NCI-H146 treated with DMSO at 0.1 percent for 48 hours (cell line): ENCODE data around the gene BSPRY.

ENCODE experiments used
- DNase-seq: peaks from one replicate; lab custom pipeline; 2025; ENCODE audit not compliant: unreplicated experiment; lab: John Stamatoyannopoulos, UW

Gene BSPRY

GRCh38 chr9:113349445-113350094 is at the start of gene BSPRY:
Gene BSPRY (plus strand): TSS chr9:113349541. CDS start chr9:113349580, 39 bp downstream.
- DNase-seq = no peak

DNA sequence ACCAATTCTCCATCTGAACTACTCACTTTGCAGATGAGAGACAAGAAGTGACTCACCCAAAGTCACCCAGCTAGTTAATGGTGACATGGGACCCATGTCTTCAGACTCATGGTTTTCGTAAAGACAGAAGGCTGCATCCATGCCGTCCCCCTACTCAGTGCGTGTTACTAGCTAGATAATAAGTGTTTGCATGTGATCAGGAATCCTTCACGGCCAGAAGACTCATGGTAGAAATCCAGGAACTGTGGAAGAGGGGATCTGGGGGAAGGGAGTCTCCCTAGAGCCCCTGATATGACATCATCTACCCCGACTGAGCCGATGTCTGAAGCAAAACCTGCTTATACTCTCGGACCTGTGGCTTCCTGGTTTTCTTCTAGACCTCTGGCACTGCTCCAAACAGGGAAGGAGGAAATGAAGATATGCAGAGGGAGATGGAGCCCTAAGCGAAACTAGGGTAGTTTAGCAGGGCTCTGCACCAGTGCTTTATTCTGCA is 49.5 kb upstream of the BSPRY start:
- peak; percentile 24 for DNase-seq

DNA sequence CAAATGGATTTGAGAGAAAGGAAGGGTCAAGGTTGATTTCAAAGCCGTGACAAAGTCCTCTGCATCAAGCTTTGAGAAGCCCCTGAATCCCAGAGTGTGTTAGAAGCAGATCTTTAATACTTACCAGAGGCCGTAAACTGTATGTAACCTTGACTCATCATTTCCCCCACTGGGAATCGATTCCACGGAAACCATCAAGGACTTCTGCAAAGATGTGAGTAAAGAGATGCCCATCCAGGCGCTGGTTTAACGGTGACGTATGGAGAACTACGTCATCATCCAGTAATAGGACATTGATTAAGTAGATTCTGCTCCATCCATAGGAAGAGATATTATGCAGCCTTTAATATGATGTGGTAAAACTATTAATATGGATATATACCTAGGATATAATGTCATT is 47.8 kb upstream of the BSPRY start:
- no peak for DNase-seq

DNA sequence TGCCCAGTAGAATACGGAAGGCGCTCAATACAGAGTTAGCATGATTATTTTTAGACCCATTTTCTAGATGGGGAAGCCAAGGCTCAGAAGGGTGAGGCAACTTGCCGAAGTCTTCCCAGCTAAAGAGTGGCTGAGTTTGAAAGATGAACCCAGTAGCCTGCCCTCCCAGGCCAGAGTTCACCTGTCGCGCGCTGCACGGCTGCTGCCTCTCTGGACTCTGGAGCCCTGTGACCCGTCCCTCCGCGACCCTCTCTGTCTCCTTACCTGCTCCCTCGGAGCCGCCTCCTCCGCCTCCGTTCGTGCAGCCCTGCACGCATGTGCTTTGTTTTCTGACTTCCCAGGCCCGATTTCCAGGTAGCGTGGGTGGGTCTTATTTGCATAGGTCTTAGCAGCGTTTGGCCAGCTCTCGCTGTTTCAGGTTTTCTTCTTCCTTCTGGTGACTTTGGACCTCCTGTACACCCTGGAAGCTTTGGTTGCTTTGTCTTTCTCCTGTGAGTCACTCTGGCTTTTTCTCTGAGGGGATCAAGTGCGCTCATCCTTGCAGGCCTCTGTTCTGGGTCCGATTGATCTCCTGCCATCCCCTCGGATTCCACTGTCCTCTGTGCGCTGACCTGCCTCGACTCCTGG is 46.4 kb upstream of the BSPRY start, which contains the start of gene RNF183:
RNF183 (minus strand) TSS at position 585 of the 627 bp plus-strand sequence. CDS start 5,192 bp downstream, outside the sequence.
- no peak for DNase-seq

GRCh38 chr9:113306566-113306965 is 42.8 kb upstream of the BSPRY start:
- DNase-seq = no peak

- no peak for DNase-seq
Measured at GRCh38 chr9:113307396-113307975, 41.9 kb upstream of the BSPRY start.

- DNase-seq = no peak
Measured at GRCh38 chr9:113309204-113309813, 40.0 kb upstream of the BSPRY start.

GRCh38 chr9:113310538-113310937 is 38.8 kb upstream of the BSPRY start:
- no peak for DNase-seq

DNA sequence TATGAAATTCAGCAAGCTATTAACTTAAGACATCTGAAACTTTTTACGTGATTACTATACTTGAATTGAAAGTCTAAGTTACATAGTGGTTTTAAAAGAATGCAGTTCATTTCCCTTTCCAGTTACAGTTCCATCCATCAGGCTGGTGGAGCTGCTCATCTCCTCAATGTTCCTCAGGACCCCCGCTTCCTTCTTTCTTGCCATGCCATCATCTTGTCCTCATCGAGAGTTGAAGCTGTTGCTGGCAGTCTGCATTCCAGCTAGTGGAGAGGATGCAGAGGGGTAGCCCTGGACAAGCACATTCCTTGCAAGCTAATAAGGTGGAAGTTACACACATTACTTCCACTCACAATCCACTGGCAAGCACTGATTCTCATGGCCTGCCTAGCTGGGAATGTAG is 37.4 kb upstream of the BSPRY start:
- DNase-seq = no peak

DNA sequence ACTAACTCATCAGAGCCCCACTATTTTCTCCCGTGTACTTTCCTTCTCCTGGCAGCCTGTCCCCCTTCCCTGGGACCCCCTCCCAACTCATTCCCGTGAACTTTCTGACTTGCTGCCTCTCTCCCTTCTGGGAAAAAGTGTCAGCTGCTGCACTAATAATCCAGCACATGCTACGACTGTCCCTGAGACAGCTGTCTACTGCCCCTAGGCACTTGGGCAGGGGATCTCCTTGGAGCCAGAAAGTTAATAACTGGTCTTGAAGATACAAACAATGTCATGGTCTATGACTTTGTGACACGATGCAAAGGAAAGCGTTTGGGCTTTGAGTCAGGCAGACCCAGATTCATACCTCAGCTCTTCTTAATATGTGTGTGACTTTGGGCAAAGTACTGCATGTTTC is 36.1 kb upstream of the BSPRY start:
- DNase-seq = no peak

DNA sequence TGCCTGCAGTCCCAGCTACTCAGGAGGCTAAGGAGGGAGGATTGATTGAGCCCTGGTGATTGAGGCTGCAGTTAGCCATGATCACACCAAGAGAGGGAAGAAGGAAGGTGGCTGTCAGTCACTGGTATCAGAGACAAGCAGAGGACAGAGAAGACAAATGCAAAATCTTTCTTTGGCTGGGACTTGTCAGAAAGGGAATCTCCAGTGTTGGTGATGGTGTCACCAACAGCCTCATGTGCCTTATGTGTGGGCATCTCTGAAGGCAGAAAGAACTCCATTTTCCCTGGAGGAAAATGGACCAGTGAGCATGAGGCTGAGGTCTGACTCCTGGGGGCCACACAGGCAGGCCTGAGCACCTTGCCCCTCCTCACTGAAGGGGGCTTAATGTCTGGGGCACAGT is 34.1 kb upstream of the BSPRY start:
- no peak for DNase-seq

- no peak for DNase-seq
Measured at GRCh38 chr9:113316030-113316429, 33.3 kb upstream of the BSPRY start.

GRCh38 chr9:113317777-113318176 is 31.6 kb upstream of the BSPRY start:
- no peak for DNase-seq

- no peak for DNase-seq
Measured at GRCh38 chr9:113319054-113319453, 30.3 kb upstream of the BSPRY start.

GRCh38 chr9:113320051-113320450 is 29.3 kb upstream of the BSPRY start:
- DNase-seq = no peak

DNA sequence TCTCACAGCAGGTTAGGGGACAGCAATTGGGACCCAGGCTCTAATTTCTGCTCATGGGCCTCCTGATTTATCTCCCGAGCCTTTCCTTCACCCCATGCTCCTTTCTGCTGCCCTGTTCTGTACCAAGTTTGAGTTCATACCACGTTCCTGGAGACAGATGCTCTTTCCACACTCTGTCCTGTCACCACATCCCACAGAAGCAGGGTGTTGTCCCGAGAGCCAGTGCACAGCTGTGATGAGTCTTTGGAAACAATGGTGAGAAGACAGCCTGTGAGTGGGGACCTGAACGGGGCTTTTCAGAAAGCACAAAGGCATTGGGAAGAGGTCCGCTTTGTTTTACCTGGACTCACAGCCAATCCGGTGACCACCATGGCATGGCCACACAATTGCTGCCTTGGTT is 26.7 kb upstream of the BSPRY start:
- DNase-seq = no peak

DNA sequence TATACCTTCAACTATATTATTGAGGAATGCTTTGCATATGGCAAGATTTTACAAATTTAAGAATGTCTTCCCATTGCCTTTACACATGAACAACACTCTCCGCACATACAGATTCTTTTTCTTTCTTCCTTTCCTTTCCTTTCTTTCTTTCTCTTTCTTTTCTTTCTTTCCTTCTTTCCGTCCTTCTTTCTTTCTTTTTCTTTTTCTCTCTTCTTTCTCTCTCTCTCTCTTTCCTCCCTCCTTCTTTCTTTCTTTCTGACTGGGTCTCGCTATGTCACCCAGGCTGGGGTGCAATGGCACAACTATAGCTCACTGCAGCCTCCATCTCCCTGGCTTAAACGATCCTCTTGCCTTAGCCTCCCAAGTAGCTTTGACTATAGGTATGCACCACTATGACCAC is 23.1 kb upstream of the BSPRY start:
- no peak for DNase-seq

DNA sequence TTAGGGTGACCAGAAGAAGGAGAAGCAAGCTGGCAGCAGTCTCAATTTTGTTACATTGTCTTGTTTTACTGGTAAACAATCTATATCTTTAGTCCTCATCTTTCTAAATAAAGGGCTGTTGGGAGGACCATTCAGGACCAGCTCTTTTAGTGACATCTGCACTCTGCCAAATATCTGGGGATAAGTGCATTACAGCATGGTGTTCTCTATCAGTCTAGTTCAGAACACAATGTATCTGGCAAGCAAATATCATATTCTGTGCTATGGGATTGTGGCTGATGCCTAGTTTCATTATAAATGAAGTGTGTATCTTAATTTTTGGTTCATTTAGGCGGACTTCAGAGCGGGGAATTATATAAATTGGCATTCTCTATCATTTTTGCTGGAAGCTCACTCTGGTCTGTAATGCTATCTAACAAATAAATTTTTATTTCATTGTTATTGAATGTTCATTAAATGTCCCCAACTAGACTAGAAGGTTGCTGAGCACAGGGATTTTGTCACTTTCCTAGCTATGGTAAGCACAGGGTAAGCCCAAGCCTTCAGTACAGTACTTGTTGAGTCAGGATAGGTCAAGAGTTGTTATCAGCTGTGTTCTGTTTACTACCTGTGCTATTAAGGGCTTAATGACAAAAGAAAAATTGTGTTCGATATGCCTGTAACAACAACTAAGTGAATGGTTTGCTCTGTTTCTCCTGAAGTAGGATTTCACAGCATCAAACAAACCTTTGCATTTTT is 21.1 kb upstream of the BSPRY start:
- no peak for DNase-seq

DNA sequence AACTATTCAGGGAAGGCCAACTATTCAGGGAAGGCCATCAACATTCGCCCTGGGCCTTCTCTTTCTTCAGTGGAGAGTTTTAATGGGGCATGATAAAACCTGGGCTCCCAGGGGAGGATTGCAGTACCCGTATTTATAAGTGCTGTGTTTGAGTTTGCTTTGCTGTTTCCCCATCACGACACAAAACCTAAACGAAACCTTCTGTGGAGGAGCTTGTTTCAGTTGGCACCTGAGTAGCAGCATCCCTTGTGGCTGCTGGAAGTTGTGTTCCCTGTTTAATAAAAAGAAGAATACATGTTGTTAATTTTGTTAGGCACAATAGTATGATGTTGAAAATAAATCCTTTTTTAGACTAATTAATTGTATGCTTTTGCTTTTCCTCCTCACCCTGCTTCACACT is 17.6 kb upstream of the BSPRY start:
- DNase-seq = no peak

DNA sequence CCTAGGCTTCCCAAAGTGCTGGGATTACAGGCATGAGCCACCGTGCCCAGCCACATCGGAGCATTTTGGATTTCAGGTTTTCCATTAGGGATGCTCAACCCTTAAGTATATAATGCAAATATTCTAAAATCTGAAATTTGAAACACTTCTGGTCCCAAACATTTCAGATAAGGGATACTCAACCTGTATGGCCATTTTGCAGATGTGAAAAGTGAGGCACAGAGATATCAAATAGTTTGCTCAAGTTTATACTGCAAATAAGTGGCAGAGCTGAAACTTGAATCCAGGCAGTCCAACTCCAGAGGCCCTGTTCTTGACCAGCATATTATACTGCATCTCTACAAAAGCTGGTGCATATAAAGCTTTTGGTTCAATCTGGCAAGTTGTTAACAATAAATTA is 11.6 kb upstream of the BSPRY start:
- DNase-seq = no peak

DNA sequence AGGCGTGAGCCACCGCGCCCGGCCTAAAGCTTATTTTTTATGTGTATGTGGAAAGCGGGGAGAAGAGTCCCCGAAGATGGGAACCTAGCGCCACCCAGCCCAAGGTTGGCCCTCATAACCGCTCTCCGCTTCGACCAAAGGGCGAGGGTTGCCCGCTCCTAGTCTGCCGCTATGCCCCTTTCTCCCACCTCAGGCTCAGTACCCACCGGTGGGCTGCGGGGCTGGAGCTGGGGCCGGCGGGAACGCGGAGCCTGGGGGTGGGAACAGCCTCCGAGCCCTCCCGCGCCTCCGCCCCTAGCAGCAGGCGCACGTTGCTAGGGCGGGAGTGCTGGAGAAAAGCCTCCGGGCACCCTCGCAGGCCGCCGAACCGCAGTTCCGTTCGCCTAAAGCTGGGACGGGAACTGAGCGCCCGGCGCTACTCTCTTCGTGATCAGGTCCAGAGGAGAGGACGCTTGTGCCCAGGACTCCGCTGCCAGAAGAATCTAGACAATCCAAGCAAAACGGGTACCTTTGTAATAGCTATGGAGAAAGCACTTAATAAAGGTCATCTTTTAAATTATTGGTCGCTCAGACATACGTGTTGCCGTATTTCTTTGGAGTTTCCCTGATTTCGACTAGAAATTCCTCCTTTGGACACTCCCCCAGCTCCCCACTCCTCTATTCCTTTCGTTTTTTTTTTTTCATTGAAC is 9.2 kb upstream of the BSPRY start, which contains the start of gene WDR31:
WDR31 (minus strand) TSS at position 265 of the 689 bp plus-strand sequence. CDS start 8,253 bp downstream, outside the sequence.
- peak; percentile 53 for DNase-seq
